ENCODE measurements around the gene CDH7. TPM values are rescaled to one million over a fixed set of nuclear protein-coding genes. Genes with fewer than 3 reads are reported as not detected.

The CDH7 gene
- total RNA-seq, 1 experiment from 2014 or later = not detected

DNA sequence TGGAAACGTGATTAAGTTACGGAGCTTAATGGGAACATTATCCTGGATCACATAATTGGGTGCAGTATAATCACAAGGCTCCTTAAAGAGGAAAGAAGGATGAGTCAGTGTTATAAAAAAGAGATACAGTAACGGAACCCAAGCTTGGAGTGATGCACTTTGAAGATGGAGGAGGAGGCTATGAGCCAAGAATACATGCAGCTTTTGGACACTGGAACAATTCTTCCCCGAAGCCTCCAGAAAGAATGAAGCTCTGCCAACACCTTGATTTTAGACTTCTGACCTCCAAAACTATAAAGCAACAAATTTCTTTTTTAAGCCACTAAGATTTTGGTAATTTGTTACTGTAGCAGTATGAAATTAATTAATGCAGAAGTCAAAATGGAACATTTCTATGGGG lies 85.1 kb downstream of the CDH7 start:
- intact Hi-C loops (cut with micrococcal nuclease; ENCODE audit: unreplicated experiment) (no loop called here), in situ Hi-C loops (cut with HindIII; ENCODE audit: low pct_unique_long_range_greater_than_20kb, low sequenced_read_pairs) (no loop called here)
- ATAC-seq (no peak), DNase-seq (ENCODE audit: low read depth, low spot score) (no peak)
- no TSS peak for BruUV-seq (replicated peaks)
- H3K36me3 ChIP-seq (ENCODE audit: control insufficient read depth, insufficient read depth, low read length) = no peaks in the 10 kb centered on the region
- no peak overlapping the region for H3K4me3 ChIP-seq (ENCODE audit: low read depth in 2 of 2, low read length in 2 of 2)
- no peaks in the 10 kb centered on the region for H3K4me1 ChIP-seq (ENCODE audit: control insufficient read depth, insufficient read depth, low read length)
- H3K27me3 ChIP-seq (ENCODE audit: control insufficient read depth, insufficient read depth, low read length) = no peaks in the 10 kb centered on the region
- TF ChIP-seq TCF7L2 (IDR thresholded peaks at IDR 0.05; ENCODE audit: low read depth, low read length) = no peak
- no peak for TF ChIP-seq CTCF (IDR thresholded peaks at IDR 0.05)
- TF ChIP-seq SIN3A (IDR thresholded peaks at IDR 0.05; ENCODE audit: borderline replicate concordance, insufficient read depth, low read depth, low read length) = no peak
- TF ChIP-seq POLR2AphosphoS5 (IDR thresholded peaks at IDR 0.05; ENCODE audit: low read depth, low read length) = no peak
- no peak for TF ChIP-seq REST (IDR thresholded peaks at IDR 0.05; ENCODE audit: insufficient read depth in 1 of 2, low read depth in 2 of 2, low read length in 1 of 2)
- H3K9me3 ChIP-seq (ENCODE audit: control insufficient read depth, insufficient read depth, low read depth, low read length) = no peaks in the 10 kb centered on the region
- ChIA-PET POLR2A (no interaction called here), CTCF (no interaction called here)
- no peak overlapping the region for H3K27ac ChIP-seq (ENCODE audit: low read length)

DNA sequence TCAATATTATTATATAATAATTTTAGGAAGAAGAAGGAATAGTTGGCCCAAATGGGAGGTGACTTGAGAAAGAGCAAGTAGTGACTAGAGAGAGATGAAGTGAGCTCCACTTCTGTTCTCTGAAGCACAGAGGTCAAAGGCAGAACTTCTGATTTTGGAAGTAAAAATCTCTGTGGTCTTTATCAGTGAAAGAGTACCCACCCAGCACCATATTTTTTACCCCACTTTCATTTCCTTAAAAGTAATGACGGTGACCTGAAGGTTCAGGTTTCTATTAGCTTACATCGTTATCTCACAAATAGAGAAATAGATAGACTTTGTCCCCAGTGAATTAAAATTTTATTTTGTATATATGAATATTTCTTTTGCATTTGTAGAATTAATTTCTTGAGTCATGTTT lies 95.3 kb downstream of the CDH7 start:
- Histone ChIP-seq H3K9me3 (ENCODE audit: control insufficient read depth, insufficient read depth, low read depth, low read length) (no peaks in the 10 kb centered on the region), H3K27ac (ENCODE audit: low read length) (no peak overlapping the region), H3K4me3 (ENCODE audit: low read depth in 2 of 2, low read length in 2 of 2) (no peak overlapping the region), H3K4me1 (ENCODE audit: control insufficient read depth, insufficient read depth, low read length) (no peaks in the 10 kb centered on the region), H3K36me3 (ENCODE audit: control insufficient read depth, insufficient read depth, low read length) (no peaks in the 10 kb centered on the region), H3K27me3 (ENCODE audit: control insufficient read depth, insufficient read depth, low read length) (no peaks in the 10 kb centered on the region)
- POLR2A ChIA-PET = no interaction called here
- TF ChIP-seq CTCF (IDR thresholded peaks at IDR 0.05) = no peak
- no peak for TF ChIP-seq POLR2AphosphoS5 (IDR thresholded peaks at IDR 0.05; ENCODE audit: low read depth, low read length)
- no peak for TF ChIP-seq SIN3A (IDR thresholded peaks at IDR 0.05; ENCODE audit: borderline replicate concordance, insufficient read depth, low read depth, low read length)
- no peak for TF ChIP-seq TCF7L2 (IDR thresholded peaks at IDR 0.05; ENCODE audit: low read depth, low read length)
- TF ChIP-seq REST (IDR thresholded peaks at IDR 0.05; ENCODE audit: insufficient read depth in 1 of 2, low read depth in 2 of 2, low read length in 1 of 2) = no peak
- in situ Hi-C loops (cut with HindIII; ENCODE audit: low pct_unique_long_range_greater_than_20kb, low sequenced_read_pairs) = no loop called here
- DNase-seq (ENCODE audit: low read depth, low spot score) = no peak
- CTCF ChIA-PET = no interaction called here
- no TSS peak for BruUV-seq (replicated peaks)
- intact Hi-C loops (cut with micrococcal nuclease; ENCODE audit: unreplicated experiment) = no loop called here
- ATAC-seq = no peak
